Fibroblast of villous mesenchyme (primary cell): ENCODE data around the gene ATG10. TPM values are rescaled to one million over a fixed set of nuclear protein-coding genes. Genes with fewer than 3 reads are reported as not detected.
A peak's percentile ranks its signal among the peaks of the same experiment; 100 is the strongest.
"Not testable (repeated sequence)": the region's sequence is repeated elsewhere in the genome, so short reads cannot be mapped to it uniquely, and the experiment has no call there.

Experiments used
- DNase-seq: peaks from one replicate; pipeline ENCODE4 v3.0.0-alpha.2; 2010; ENCODE audit warnings: low read depth
- H3K4me3 ChIP-seq: 2 replicates; pipeline ENCODE4 v1.5.1; 2011; ENCODE audit warnings: low read depth, mild to moderate bottlenecking, low read length
- total RNA-seq: library from RNA; depleted of rRNA; stranded (reverse); fragments of >200 nt; gene quantifications from 2 replicates; pipeline ENCODE4 v1.2.3, GENCODE V29; 2012
- TF ChIP-seq, protein P1 (sequence below): IDR thresholded peaks from 2 replicates; pipeline ENCODE4 v1.5.1; 2012; ENCODE audit warnings: low read depth, mild to moderate bottlenecking, low read length; ENCODE audit not compliant: insufficient read depth

The ATG10 gene
- total RNA-seq, 1 donor = 9.1 TPM

- peak; percentile 9 for DNase-seq
- TF ChIP-seq, protein P1, sequence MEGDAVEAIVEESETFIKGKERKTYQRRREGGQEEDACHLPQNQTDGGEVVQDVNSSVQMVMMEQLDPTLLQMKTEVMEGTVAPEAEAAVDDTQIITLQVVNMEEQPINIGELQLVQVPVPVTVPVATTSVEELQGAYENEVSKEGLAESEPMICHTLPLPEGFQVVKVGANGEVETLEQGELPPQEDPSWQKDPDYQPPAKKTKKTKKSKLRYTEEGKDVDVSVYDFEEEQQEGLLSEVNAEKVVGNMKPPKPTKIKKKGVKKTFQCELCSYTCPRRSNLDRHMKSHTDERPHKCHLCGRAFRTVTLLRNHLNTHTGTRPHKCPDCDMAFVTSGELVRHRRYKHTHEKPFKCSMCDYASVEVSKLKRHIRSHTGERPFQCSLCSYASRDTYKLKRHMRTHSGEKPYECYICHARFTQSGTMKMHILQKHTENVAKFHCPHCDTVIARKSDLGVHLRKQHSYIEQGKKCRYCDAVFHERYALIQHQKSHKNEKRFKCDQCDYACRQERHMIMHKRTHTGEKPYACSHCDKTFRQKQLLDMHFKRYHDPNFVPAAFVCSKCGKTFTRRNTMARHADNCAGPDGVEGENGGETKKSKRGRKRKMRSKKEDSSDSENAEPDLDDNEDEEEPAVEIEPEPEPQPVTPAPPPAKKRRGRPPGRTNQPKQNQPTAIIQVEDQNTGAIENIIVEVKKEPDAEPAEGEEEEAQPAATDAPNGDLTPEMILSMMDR = no peak
- no peak overlapping the region for H3K4me3 ChIP-seq
Measured at GRCh38 chr5:82058710-82059109, 86.9 kb downstream of the ATG10 start.

DNA sequence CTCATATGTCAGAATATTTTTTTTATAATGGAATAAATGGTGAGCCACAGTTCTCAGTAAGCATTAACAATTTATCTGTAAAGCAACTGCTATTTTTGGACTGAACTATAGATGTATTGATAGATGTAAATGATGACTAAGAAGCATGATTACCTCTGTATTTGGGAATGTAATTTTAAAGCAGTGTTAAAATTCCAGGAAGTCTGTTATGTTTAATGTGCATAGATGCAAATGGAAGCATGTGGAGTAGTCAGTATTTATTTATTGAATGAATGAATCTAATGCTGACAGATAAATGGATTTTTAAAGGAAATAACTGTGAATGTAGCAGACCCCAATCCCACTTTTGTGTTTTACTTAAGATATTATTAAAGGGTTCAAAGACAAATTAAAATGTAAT is 95.0 kb downstream of the ATG10 start:
- no peak for DNase-seq
- TF ChIP-seq, protein P1 = no peak
- no peak overlapping the region for H3K4me3 ChIP-seq

DNA sequence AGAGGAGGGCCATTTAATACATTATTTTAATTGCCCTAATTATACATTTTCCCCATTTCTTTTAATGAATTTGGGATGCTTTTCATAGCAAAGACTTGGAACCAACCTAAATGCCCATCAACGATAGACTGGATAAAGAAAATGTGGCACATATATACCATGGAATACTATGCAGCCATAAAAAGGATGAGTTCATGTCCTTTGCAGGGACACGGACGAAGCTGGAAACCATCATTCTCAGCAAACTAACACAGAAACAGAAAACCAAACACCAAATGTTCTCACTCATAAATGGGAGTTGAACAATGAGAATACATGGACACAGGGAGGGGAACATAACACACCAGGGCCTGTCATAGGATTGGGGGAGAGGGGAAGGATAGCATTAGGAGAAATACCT is 96.2 kb downstream of the ATG10 start:
- H3K4me3 ChIP-seq, DNase-seq: not testable (repeated sequence)

DNA sequence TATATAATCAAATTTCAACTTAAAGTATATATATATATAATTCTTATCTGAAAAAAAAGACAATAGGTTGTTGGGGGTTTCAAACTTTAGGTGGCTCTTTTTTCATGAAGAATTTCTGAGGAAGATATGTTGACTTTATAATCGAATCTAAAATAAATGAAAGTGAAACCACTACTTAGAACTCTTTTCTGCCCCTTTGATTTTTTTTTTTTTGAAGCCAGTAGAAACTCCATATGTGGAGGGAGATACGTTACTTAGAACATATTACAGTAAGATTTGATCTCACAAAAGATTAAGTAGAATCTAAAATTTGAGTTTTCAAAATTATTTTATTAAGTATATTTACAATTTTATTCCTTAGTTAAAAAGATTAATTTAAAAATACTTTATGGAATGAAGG is 96.9 kb downstream of the ATG10 start:
- no peak overlapping the region for H3K4me3 ChIP-seq
- TF ChIP-seq, protein P1 = no peak
- peak; percentile 8 for DNase-seq

- no peak for DNase-seq
- TF ChIP-seq, protein P1 = no peak
- H3K4me3 ChIP-seq = no peak overlapping the region
Measured at GRCh38 chr5:82072138-82072537, 100.3 kb downstream of the ATG10 start.

GRCh38 chr5:82073179-82073578 is 101.4 kb downstream of the ATG10 start:
- no peak overlapping the region for H3K4me3 ChIP-seq
- peak; percentile 13 for DNase-seq
- TF ChIP-seq, protein P1 = no peak

DNA sequence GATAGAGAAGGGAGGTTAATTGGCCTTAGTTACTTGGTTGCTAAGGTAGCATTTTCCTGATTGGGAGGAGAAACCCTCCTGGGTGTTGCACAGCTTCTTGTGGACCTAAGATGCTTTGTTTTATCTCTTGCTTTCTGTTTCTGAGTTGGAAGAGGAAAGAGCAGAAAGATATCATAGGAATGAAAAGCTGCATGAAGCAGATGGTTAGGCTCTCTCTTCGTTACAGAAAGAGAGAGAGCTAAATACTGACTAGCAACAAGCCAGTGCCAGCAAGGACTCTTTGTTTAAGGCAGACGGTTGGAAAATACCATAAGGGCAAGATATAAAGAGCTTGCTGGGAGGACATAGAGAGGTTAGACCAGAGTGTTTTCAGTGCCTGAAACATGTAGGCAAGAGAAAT is 103.1 kb downstream of the ATG10 start:
- no peak overlapping the region for H3K4me3 ChIP-seq
- DNase-seq = no peak
- TF ChIP-seq, protein P1 = no peak
